ENCODE data around the gene LZTR1. TPM values are rescaled to one million over a fixed set of nuclear protein-coding genes. Genes with fewer than 3 reads are reported as not detected.
"Not testable (repeated sequence)": the region's sequence is repeated elsewhere in the genome, so short reads cannot be mapped to it uniquely, and the experiment has no call there.

Gene LZTR1
- 10 to 100 TPM; 26.9 to 29.1 TPM for total RNA-seq
- long read RNA-seq, full-length matches to known transcripts: 9 of 31 reads
- long read RNA-seq, partial matches to known transcripts: 5 of 31 reads
- long read RNA-seq, other reads (novel, unspliced or antisense): 17 of 31 reads

DNA sequence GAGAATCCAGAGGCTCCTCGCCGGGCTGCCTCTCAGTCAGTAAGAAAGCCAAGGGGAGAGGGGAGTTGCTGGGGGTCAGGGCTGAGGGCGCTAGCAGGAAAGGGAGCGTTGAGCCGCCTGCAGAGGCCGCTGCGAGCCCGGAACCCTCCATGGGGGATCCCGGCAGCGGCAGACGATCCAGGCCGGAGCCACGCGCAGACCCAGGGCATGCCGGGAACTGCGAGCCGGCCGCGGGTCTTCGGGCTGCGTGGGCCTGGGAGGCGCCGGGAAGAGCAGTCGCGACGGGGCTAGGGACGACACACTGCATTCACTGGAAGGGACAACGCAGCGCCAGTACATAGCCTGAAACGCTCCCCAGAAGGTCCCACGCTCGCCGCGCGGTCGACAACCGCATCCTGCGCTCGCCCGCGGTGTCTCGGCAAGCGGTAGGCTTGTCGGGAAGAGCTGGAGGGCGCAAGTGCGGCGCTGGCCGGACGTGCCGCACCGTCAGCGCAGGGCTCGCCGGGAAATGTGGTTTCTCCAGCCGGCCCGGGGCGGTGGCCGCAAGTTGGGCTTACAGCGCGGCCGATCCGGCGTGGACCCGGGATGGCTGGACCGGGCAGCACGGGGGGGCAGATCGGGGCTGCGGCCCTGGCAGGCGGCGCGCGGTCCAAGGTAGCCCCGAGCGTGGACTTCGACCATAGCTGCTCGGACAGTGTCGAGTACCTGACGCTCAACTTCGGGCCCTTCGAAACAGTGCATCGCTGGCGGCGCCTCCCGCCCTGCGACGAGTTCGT is at the start of gene LZTR1:
Gene LZTR1 (plus strand): TSS at position 511 of the 776 bp plus-strand sequence. CDS start 75 bp downstream, at position 586.
- intact Hi-C loops (cut with DNase I): no loop called here
- peak; percentile 93 to 94 for ATAC-seq
- DNase-seq: peak; percentile 88

DNA sequence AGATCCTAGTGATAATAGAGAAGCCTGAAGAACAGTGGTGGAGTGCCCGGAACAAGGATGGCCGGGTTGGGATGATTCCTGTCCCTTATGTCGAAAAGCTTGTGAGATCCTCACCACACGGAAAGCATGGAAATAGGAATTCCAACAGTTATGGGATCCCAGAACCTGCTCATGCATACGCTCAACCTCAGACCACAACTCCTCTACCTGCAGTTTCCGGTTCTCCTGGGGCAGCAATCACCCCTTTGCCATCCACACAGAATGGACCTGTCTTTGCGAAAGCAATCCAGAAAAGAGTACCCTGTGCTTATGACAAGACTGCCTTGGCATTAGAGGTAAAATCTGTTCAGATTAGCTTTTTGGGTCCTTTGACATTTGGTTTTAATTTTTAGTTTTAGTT is 48.2 kb upstream of the LZTR1 start:
- ATAC-seq (no peak), DNase-seq (no peak)
- intact Hi-C loops (cut with DNase I): no loop called here

DNA sequence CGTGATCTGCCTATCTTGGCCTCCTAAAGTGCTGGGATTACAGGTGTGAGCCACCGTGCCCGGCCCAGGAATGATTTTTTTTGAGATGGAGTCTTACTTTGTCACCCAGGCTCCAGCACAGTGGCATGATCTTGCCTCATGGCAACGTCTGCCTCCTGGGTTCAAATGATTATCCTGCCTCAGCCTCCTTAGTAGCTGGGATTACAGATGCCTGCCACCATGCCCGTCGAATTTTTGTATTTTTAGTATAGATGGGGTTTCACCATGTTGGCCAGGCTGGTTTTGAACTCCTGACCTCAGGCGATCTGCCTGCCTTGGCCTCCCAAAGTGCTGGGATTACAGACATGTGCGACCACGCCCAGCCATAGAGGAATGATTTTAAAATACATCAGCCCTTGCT is 47.0 kb upstream of the LZTR1 start:
- DNase-seq; ATAC-seq; intact Hi-C loops (cut with DNase I): not testable (repeated sequence)

DNA sequence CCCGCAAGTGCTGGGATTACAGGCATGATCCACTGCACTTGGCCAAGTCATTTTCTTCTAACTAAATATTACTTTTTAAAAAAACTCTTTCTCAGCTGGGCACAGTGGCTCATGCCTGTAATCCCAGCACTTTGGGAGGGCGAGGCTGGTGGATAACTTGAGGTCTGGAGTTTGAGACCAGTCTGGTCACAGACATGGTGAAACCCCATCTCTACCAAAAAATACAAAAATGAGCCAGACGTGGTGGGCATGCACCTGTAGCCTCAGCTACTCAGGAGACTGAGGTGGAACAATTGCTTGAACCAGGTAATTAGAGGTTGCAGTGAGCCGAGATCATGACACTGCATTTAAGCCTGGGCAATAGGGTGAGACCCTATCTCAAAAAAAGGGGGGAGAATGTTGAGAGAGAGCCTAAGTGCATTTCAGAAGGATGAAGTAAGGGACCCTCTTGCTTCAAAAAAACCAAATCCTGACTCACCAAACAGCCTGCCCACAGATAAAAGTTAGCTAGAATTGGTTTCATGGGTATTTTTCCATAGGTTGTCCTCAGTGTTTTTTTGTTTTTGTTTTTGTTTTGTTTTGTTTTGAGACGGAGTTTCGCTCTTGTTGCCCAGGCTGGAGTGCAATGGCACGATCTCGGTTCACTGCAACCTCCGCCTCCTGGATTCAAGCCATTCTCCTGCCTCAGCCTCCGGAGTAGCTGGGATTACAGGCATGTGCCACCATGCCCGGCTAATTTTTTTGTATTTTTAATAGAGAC is 46.1 kb upstream of the LZTR1 start:
- ATAC-seq; DNase-seq; intact Hi-C loops (cut with DNase I): not testable (repeated sequence)

DNA sequence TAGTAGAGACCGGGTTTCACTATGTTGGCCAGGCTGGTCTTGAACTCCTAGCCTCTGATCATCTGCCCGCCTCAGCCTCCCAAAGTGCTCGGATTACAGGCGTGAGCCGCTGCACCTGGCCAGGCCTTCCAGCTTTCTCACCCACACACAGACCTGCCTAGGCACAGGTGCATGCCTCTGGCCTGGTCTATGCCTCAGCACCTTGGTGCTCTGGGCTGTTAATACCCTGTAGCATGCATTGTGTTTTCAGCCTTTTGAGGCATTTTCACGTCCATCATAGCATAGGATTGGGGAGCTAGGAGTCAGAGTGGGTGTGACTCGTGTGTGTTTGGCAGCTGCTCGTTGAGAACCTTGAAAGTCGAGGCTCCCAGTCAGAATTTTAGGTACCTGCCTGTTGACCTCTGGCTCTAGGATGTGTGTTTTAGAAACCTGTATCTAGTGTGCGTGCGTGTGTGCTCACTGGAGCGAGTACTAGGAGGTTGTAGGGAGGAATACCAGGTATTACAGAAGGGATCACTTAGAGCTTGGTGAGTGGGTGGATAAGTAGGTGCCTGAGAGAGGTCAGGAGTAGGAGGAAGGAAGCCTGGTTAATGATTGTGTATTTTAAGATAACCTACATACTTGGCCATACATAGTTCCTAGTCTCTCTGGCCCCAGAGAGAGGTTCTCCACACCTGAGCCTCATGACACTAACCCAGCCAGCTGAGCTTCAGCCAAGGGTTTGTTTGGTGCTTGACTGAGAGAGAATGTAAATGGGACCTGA is 44.9 kb upstream of the LZTR1 start:
- intact Hi-C loops (cut with DNase I): no loop called here
- ATAC-seq: peak in 1 of 2 donors; percentile 24
- no peak for DNase-seq

DNA sequence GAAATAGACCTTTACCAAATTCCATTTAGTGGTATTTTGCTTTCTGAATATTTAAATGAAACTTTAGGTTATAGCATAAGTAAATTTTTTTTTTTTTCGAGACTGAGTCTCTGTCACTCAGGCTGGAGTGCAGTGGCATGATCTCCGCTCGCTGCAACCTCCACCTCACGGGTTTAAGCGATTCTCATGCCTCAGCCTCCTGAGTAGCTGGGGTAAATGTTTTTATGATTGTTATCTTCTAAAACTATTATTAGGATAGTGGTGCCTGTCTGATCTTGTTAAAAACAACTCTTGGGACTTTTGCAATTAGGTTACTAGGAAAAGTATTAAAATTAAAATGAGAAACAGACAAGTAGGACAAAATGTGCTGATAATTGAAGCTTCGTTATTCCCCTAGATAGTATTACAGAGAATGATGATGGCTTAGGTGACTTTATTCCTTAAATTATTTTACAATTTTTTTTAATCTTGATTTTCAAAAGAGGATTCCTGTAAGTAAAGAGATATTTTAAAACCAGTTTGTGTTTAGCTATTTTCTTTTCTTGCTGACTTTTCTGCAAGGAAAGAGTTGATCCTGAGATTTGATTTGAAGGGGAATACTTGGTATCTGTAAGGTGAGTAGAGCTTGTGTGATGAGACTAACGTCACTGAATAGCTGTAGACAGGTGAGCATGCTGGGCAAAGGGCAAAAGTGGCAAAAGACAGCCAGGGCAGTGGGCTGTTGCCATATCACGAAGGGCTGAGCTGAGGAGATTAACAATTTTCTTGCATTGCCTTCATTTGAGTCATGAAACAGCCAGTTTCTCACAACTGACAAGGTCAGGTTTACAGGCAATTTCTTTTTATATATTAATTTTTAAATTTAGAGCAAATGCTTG is 44.1 kb upstream of the LZTR1 start:
- intact Hi-C loops (cut with DNase I): no loop called here
- no peak for DNase-seq
- no peak for ATAC-seq

DNA sequence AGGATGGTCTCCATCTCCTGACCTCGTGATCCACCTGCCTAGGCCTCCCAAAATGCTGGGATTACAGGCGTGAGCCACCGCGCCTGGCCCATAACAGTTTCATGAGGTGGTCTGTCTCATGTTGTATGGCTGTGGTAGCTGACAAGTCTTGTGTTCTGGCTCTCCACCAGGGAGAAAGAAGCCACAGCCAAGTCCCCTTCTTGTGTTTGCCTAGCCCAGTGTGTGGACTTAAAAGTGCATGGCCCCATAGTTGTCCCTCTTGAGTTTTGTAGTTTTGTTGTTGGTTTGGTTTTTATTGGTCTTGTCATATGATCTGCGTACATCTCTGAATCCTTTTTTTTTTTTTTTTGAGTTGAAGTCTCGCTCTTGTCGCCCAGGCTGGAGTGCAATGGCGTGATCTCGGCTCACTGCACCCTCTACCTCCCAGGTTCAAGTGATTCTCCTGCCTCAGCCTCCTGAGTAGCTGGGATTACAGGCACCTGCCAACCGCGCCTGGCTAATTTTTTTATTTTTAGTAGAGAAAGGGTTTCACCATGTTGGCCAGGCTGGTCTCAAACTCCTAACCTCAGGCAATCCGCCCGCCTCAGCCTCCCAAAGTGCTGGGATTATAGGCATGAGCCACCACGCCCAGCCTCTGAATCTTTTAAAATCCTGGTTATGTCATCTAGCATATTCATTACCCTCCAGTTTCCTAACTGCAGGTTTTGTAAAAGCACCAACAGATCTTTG is 42.5 kb upstream of the LZTR1 start:
- intact Hi-C loops (cut with DNase I); DNase-seq; ATAC-seq: not testable (repeated sequence)

DNA sequence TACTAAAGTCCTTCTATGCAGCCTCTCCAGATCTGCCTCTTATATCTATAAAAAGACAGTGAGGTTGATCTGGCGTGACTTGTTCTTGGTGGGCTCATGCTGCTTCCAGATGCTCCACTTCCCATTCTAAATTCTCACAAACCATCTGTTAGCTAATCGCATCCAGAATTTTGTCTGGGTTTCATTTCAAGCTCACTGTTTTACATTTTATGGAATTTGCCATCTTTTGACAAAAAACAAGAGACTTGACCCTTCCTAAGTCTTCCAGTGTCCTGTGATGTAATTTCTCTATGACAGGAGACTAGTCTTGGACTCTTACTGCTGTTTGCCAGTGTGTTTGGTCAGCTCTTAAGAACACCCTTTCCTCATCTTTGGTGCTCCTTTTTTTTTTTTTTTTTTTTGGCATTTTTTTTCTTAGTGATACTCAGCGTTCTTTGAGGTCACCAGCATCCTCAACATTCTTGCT is 41.9 kb upstream of the LZTR1 start:
- intact Hi-C loops (cut with DNase I): no loop called here
- no peak for ATAC-seq
- no peak for DNase-seq

DNA sequence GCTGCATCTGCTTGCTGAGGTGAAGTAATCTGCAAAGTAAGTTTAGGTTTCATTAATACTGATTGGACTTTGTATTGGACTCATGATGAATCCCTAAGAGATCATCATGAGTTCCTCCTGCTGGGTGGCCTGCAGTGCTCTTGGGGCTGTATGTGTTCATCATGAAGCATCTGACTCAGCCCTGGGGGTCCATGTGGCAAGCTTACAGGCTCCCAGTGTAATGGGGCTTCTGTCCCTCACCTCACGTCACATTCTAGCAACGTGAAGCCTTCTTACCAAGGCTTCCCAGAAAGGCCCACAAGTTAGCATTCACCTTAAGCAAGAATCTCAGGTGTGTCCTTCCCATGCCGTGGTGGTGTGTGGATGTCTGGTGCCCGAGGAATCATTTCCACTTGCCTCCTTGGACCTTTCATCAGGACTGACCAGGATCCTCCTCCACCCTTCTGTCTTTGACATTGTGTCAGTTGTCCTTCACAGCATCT is 41.2 kb upstream of the LZTR1 start:
- no peak for DNase-seq
- ATAC-seq: no peak
- intact Hi-C loops (cut with DNase I): no loop called here

DNA sequence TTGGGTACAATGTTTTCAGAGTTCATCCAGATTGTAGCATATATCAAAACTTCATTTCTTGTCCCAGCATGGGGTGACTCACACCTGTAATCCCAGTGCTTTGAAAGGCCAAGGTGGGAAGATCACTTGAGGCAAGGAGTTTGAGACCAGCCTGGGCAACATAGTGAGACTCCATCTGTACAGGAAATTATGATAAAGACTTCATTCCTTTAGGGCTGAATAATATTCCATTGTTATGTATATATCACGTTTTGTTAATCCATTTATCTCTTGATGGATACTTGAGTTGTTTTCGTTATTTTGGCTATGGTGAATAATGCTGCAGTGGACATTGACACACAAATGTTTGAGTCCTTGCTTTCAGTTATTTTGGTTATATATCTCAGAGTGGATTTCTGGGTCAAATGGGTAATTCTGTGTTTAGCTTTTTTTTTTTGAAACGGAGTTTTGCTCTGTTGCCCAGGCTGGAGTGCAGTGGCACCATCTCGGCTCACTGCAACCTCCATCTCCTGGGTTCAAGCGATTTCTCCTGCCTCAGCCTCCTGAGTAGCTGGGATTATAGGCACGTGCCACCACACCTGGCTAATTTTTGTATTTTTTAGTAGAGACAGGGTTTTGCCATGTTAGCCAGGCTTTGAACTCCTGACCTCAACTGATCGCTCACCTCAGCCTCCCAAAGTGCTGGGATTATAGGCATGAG is 39.7 kb upstream of the LZTR1 start:
- ATAC-seq; DNase-seq; intact Hi-C loops (cut with DNase I): not testable (repeated sequence)

DNA sequence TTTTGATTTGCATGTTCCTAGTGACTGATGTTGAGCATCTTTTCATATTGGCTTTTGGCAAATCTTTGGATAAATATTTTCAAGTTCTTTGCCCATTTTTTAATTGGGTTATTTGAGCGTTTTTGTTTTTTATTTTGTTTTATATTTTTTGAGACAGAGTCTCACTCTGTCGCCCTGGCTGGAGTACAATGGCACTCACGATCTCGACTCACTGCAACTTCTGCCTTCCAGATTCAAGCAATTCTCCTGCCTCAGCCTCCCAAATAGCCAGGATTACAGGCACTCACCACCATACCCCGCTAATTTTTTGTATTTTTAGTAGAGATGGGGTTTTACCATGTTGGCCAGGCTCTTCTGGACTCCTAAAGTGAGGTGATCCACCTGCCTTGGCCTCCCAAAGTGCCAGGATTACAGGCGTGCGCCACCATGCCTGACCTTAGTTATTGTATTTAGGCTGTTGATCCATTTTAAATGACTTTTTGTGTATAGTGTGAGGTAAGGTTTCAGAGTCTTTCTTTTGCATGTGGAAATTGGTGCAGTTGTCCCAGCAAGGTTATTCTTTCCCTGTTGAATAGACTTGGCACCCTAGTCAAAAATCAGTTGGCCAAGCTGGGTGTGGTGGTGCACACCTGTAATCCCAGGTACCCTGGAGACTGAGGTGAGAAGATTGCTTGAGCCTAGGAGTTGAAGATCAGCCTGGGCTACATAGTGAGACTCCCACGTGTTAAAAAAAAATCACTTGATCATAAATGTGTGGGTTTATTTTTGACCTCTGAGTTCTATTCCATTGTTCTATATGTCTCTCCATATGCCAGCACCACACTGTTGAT is 38.8 kb upstream of the LZTR1 start:
- DNase-seq (no peak), ATAC-seq (no peak)
- intact Hi-C loops (cut with DNase I): no loop called here

DNA sequence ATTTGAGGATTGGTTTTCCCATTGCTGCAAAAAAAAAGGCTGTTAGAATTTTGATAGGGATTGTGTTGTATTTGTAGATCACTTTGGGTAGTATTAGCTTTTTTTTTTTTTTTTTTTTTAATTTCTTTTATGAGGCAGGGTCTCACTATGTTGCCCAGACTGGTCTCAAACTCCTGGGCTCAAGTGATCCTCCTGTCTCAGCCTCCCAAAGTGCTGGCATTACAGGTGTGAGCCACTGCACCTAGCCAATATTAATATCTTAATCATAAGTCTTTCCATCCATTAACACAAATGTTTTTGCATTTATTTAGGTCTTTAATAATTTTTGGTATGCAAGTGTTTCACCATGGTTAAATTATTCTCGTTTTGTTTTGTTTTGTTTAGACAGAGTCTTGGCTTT is 38.1 kb upstream of the LZTR1 start:
- intact Hi-C loops (cut with DNase I): no loop called here
- DNase-seq (no peak), ATAC-seq (no peak)

DNA sequence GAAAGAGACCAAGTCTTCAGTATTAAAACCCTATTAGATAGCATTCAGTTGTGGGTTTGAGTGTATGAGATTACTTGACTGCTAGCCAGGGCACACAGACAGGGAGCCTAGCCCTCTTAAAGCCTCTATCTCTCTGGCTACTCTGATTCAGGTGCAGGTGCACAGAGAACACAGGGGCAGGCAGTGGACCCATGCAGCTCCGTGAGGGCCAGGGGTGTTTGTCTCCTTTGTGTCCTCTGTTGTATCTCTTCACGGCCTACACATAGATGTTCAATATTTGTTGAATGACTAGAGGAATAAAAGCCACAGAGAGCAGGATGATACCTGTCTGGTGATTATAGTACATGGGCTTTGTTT is 36.5 kb upstream of the LZTR1 start:
- DNase-seq: no peak
- intact Hi-C loops (cut with DNase I): no loop called here
- ATAC-seq: no peak

DNA sequence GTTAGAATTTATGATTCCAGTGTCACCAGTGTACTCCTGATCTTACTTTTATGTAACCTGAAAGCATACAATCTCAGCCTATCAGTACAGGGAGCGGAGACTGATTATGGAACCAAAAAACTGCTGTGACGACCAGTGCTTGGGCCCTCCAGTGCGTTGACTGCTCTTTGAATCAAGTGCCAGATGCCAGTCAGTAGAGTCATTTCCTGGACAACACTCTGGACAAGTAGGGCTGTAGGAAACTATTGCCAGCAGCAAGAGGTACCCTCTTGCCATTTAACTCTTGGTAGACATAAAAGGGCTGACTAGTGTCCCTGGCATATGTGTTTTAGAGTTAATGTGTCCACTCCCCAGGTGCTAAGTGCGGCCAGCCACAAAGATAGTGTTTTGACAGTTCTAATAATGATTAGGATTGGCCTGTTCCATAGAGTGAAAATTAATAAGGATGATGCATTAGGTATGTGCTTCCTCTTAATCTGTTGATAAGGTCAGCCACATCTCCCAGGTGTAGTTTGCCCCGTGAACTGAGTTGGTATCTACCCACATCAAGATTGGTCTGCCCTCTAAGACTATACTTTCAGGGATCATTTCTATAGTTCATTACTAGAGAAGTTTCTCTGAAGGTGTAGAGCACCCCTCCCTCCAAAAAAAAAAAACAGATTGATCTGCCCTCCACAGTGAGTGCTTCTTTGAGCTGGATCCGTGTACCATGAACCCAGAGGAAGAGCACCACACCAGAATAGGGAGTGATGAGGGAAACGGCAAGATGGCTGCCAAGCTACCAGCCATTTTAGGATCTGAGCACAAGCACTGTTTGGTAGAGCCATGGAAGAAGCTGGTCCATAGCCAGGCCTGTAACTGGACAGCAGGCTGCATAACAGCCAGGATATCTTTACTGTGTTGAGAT is 35.8 kb upstream of the LZTR1 start:
- ATAC-seq: peak; percentile 67 to 79
- DNase-seq: no peak
- intact Hi-C loops (cut with DNase I): no loop called here

DNA sequence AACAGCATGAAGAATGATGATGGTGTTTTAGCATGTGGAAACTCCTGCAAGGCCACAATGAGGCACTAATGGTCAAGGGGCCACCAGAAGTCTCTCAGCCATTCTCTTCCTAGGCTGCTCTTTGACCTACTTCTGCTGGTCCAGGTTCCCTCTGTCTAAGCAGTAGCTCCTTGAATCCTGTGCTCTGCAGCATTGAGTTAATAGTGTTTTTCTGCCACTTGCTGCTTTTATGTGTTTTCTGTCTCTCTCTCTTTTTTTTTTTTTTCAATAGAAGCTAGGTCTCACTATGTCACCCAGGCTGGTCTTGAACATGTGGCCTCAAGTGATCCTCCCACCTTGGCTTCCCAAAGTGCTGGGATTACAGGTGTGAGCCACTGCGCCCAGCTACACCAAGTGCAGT is 35.1 kb upstream of the LZTR1 start:
- DNase-seq: no peak
- intact Hi-C loops (cut with DNase I): no loop called here
- no peak for ATAC-seq

Data from left cardiac atrium (tissue), 4 donors.